Measurements from ENCODE around the gene ATRAID. TPM values are rescaled to one million over a fixed set of nuclear protein-coding genes. Genes with fewer than 3 reads are reported as not detected.

ATRAID gene
- total RNA-seq, 4 donors from 2014 or later, result 109 to 177 (median 141) TPM

GRCh38 chr2:27205206-27205605, 6.6 kb upstream of the ATRAID start:
- 83% methylated on average over 5 of the region's 8 CpGs for WGBS
- DNase-seq (ENCODE audit: low spot score in 2 of 2), result peak in 1 of 2 donors; percentile 43
- Histone ChIP-seq H3K27me3 (no peaks in the 10 kb centered on the region), H3K9me3 (no peaks in the 10 kb centered on the region), H3K4me3 (no peak overlapping the region), H3K4me1 (peaks cover 6% of the 10 kb centered on the region), H3K36me3 (peaks cover 85% of the 10 kb centered on the region), H3K27ac (no peak overlapping the region)
- TF ChIP-seq POLR2AphosphoS5 (IDR thresholded peaks at IDR 0.05) (no peak), EP300 (IDR thresholded peaks at IDR 0.05) (no peak), CTCF (IDR thresholded peaks at IDR 0.05) (no peak), POLR2A (IDR thresholded peaks at IDR 0.05) (no peak)

- peaks cover 73% of the 10 kb centered on the region for H3K36me3 ChIP-seq
- no peaks in the 10 kb centered on the region for H3K9me3 ChIP-seq
- peak in 1 of 2 donors; percentile 41 for DNase-seq (ENCODE audit: low spot score in 2 of 2)
- no peak for TF ChIP-seq EP300 (IDR thresholded peaks at IDR 0.05)
- TF ChIP-seq POLR2AphosphoS5 (IDR thresholded peaks at IDR 0.05), result no peak
- no peak for TF ChIP-seq CTCF (IDR thresholded peaks at IDR 0.05)
- no peak for TF ChIP-seq POLR2A (IDR thresholded peaks at IDR 0.05)
- no peak overlapping the region for H3K27ac ChIP-seq
- no peaks in the 10 kb centered on the region for H3K27me3 ChIP-seq
- 92% methylated on average over 6 of the region's 6 CpGs for WGBS
- H3K4me1 ChIP-seq, result peaks cover 15% of the 10 kb centered on the region
- H3K4me3 ChIP-seq, result no peak overlapping the region
Observed at GRCh38 chr2:27206346-27206745, 5.5 kb upstream of the ATRAID start.

GRCh38 chr2:27208486-27209050, 3.3 kb upstream of the ATRAID start:
- peaks cover 52% of the 10 kb centered on the region for H3K36me3 ChIP-seq
- WGBS, result 94% methylated on average over 4 of the region's 4 CpGs
- H3K4me1 ChIP-seq, result peaks cover 25% of the 10 kb centered on the region
- H3K27ac ChIP-seq, result no peak overlapping the region
- no peak overlapping the region for H3K4me3 ChIP-seq
- TF ChIP-seq POLR2AphosphoS5 (IDR thresholded peaks at IDR 0.05), result no peak
- no peak for TF ChIP-seq EP300 (IDR thresholded peaks at IDR 0.05)
- TF ChIP-seq POLR2A (IDR thresholded peaks at IDR 0.05), result no peak
- no peak for TF ChIP-seq CTCF (IDR thresholded peaks at IDR 0.05)
- H3K9me3 ChIP-seq, result no peaks in the 10 kb centered on the region
- peak; percentile 11 to 55 for DNase-seq (ENCODE audit: low spot score in 2 of 2)
- H3K27me3 ChIP-seq, result no peaks in the 10 kb centered on the region

- Histone ChIP-seq H3K27me3 (no peaks in the 10 kb centered on the region), H3K36me3 (peaks cover 43% of the 10 kb centered on the region), H3K9me3 (no peaks in the 10 kb centered on the region), H3K4me3 (no peak overlapping the region), H3K4me1 (peaks cover 28% of the 10 kb centered on the region), H3K27ac (no peak overlapping the region)
- peak; percentile 13 to 43 for DNase-seq (ENCODE audit: low spot score in 2 of 2)
- TF ChIP-seq CTCF (IDR thresholded peaks at IDR 0.05), result no peak
- TF ChIP-seq EP300 (IDR thresholded peaks at IDR 0.05), result no peak
- TF ChIP-seq POLR2A (IDR thresholded peaks at IDR 0.05), result no peak
- TF ChIP-seq POLR2AphosphoS5 (IDR thresholded peaks at IDR 0.05), result no peak
- 65% methylated on average over 6 of the region's 6 CpGs for WGBS
Observed at GRCh38 chr2:27209621-27210401, 2.0 kb upstream of the ATRAID start.

- Histone ChIP-seq H3K27me3 (no peaks in the 10 kb centered on the region), H3K4me3 (peak overlapping the region; percentile 67), H3K4me1 (peaks cover 30% of the 10 kb centered on the region), H3K27ac (peak overlapping the region; percentile 92), H3K36me3 (peaks cover 39% of the 10 kb centered on the region), H3K9me3 (no peaks in the 10 kb centered on the region)
- TF ChIP-seq POLR2AphosphoS5 (IDR thresholded peaks at IDR 0.05) (no peak), CTCF (IDR thresholded peaks at IDR 0.05) (no peak), EP300 (IDR thresholded peaks at IDR 0.05) (no peak), POLR2A (IDR thresholded peaks at IDR 0.05) (no peak)
- peak in 1 of 2 donors; percentile 80 for DNase-seq (ENCODE audit: low spot score in 2 of 2)
- WGBS, result 3% methylated on average over 30 of the region's 48 CpGs
Observed at GRCh38 chr2:27211241-27211942, 449 bp upstream of the ATRAID start.
